Adipocyte (in vitro differentiated cells): ENCODE results near the gene ROR1.

Experiments
- DNase-seq: peaks from one replicate; pipeline ENCODE4 v3.0.0-alpha.2; 2015; ENCODE audit warnings: low read depth
- H3K27me3 ChIP-seq: replicated peaks from 2 replicates; pipeline ENCODE4 v1.7.0; 2013; ENCODE audit warnings: mild to moderate bottlenecking, low read length, moderate library complexity; ENCODE audit not compliant: control insufficient read depth, insufficient read depth
- H3K36me3 ChIP-seq: 2 replicates; pipeline ENCODE4 v1.7.0; 2013; ENCODE audit warnings: low read length, mild to moderate bottlenecking, moderate library complexity; ENCODE audit not compliant: control insufficient read depth, insufficient read depth, severe bottlenecking
- H3K4me1 ChIP-seq: 2 replicates; pipeline ENCODE4 v1.7.0; 2013; ENCODE audit warnings: mild to moderate bottlenecking, low read length, moderate library complexity; ENCODE audit not compliant: control insufficient read depth, insufficient read depth
- H3K4me3 ChIP-seq: 2 replicates; pipeline ENCODE4 v1.7.0; 2013; ENCODE audit warnings: mild to moderate bottlenecking, low read length, moderate library complexity
- H3K9ac ChIP-seq: 2 replicates; pipeline ENCODE4 v1.7.0; 2013; ENCODE audit warnings: mild to moderate bottlenecking, low read length, moderate library complexity
- H3K9me3 ChIP-seq: 2 replicates; pipeline ENCODE4 v1.7.0; 2013; ENCODE audit warnings: mild to moderate bottlenecking, low read length, moderate library complexity; ENCODE audit not compliant: control insufficient read depth

The ROR1 gene

GRCh38 chr1:64077281-64077940, 303.6 kb downstream of the ROR1 start:
- H3K36me3 ChIP-seq = no peaks in the 10 kb centered on the region
- no peak overlapping the region for H3K9ac ChIP-seq
- H3K9me3 ChIP-seq = no peaks in the 10 kb centered on the region
- no peak overlapping the region for H3K4me3 ChIP-seq
- no peak for DNase-seq
- no peaks in the 10 kb centered on the region for H3K27me3 ChIP-seq
- peaks cover 38% of the 10 kb centered on the region for H3K4me1 ChIP-seq

DNA sequence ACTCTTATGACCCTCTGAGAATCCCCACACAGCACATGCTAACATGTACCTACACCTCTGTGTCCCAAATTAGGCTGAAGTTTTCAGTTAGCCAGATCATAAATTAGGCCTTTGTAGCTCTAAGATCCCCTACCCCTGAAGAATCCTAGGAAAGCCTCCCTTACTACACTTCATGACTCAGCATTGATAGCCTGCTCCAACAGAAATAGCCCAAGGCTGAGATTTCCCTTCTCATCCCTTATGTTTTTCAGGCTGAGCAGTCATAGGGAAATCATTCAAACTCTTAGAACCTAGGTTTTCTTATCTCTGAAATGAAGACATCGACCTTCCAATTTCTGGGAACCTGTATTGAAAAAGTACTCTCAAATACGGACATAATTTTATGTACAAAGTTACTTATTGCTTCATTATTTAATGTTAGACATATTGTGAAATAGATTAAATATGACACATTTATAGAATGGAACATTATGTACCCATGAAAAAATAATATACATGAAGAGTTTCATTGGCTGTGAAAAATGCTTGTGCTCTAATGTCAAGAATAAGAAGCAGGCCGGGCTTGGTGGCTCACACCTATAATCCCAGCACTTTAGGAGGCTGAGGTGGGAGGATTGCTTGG, 307.2 kb downstream of the ROR1 start:
- H3K9ac ChIP-seq = no peak overlapping the region
- H3K36me3 ChIP-seq = no peaks in the 10 kb centered on the region
- DNase-seq = peak; percentile 75
- H3K9me3 ChIP-seq = no peaks in the 10 kb centered on the region
- peaks cover 20% of the 10 kb centered on the region for H3K4me1 ChIP-seq
- no peak overlapping the region for H3K4me3 ChIP-seq
- no peaks in the 10 kb centered on the region for H3K27me3 ChIP-seq

DNA sequence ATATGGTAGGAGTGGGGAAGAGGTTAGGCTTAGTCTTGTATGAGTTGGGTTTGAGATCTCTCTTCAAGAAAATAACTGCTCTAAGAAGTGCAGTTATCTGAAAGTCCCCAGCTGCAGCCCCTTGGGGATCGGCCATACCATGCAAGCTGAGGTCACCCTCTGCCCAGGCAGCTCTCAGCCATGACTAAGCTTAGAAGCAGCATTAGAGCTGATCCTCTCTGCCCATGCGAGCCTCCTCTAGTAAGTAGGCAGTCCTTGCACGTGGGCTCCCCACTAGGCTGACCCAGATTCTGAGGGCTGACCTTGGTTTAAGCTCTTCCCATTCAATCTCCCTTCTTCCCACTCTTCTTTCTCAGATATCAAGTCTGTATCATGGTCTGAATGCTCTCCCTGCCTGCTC, 308.6 kb downstream of the ROR1 start:
- Histone ChIP-seq H3K4me1 (peaks cover 24% of the 10 kb centered on the region), H3K9ac (no peak overlapping the region), H3K9me3 (no peaks in the 10 kb centered on the region), H3K36me3 (no peaks in the 10 kb centered on the region), H3K4me3 (no peak overlapping the region), H3K27me3 (no peaks in the 10 kb centered on the region)
- peak; percentile 80 for DNase-seq

DNA sequence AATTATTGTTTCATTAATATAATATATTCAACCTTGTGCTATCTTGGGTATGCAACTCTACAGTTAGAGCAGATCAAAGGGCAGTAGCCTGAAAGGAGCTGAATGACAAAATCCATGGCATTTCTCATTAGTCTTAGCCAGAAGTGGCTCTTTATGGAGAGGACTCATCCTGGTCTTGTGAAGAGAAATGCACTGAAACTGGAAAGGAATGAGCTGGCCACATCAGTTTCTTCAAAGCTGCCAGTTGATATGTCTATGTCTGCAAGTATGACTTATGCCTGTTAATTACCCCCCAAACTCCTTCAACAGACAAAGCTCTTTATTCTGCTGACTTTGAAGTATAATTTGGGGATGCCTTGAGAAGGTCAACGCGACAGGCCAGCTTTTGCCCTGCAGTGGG, 310.6 kb downstream of the ROR1 start:
- Histone ChIP-seq H3K27me3 (no peaks in the 10 kb centered on the region), H3K9ac (no peak overlapping the region), H3K36me3 (no peaks in the 10 kb centered on the region), H3K4me1 (peaks cover 36% of the 10 kb centered on the region), H3K4me3 (no peak overlapping the region), H3K9me3 (no peaks in the 10 kb centered on the region)
- DNase-seq = no peak

GRCh38 chr1:64087768-64088167, 314.0 kb downstream of the ROR1 start:
- Histone ChIP-seq H3K27me3 (no peaks in the 10 kb centered on the region), H3K9ac (peak overlapping the region; percentile 41), H3K9me3 (no peaks in the 10 kb centered on the region), H3K4me1 (peaks cover 26% of the 10 kb centered on the region), H3K36me3 (no peaks in the 10 kb centered on the region), H3K4me3 (no peak overlapping the region)
- peak; percentile 75 for DNase-seq

GRCh38 chr1:64090436-64090835, 316.6 kb downstream of the ROR1 start:
- H3K4me3 ChIP-seq = no peak overlapping the region
- DNase-seq = no peak
- no peaks in the 10 kb centered on the region for H3K36me3 ChIP-seq
- H3K9me3 ChIP-seq = no peaks in the 10 kb centered on the region
- H3K4me1 ChIP-seq = peaks cover 25% of the 10 kb centered on the region
- no peaks in the 10 kb centered on the region for H3K27me3 ChIP-seq
- no peak overlapping the region for H3K9ac ChIP-seq

DNA sequence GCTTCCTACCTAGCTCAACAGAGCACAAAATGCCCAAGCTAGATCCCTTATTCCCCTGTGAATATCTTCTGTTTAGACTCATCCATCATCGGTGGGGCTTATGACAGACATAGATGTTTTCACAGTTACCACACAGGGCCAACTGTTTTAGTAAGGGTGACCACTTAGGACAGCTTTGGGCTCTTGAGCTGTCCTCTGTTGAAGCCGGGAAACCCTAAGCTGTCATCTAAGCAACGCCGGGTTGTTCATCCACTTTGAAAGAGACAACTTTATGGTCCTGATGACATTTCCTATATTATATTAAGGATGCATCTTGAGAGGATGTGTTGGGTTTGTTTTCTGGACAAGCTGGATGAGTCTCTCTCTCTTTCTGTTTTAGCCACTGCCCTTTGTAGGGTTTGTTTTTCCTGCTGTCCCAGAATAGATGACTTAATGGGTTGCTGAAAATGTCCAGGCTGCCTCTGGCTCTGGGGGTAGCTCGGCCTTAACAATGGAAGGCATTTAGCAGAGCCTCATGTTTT, 319.1 kb downstream of the ROR1 start:
- Histone ChIP-seq H3K4me1 (peaks cover 17% of the 10 kb centered on the region), H3K4me3 (no peak overlapping the region), H3K9ac (no peak overlapping the region), H3K36me3 (no peaks in the 10 kb centered on the region), H3K27me3 (no peaks in the 10 kb centered on the region), H3K9me3 (no peaks in the 10 kb centered on the region)
- DNase-seq = no peak

- H3K36me3 ChIP-seq = peaks cover under 1% of the 10 kb centered on the region
- no peaks in the 10 kb centered on the region for H3K9me3 ChIP-seq
- H3K27me3 ChIP-seq = no peaks in the 10 kb centered on the region
- no peak overlapping the region for H3K9ac ChIP-seq
- DNase-seq = peak; percentile 69
- peaks cover 9% of the 10 kb centered on the region for H3K4me1 ChIP-seq
- no peak overlapping the region for H3K4me3 ChIP-seq
These were observed 320.1 kb downstream of the ROR1 start for GRCh38 chr1:64093941-64094340.

DNA sequence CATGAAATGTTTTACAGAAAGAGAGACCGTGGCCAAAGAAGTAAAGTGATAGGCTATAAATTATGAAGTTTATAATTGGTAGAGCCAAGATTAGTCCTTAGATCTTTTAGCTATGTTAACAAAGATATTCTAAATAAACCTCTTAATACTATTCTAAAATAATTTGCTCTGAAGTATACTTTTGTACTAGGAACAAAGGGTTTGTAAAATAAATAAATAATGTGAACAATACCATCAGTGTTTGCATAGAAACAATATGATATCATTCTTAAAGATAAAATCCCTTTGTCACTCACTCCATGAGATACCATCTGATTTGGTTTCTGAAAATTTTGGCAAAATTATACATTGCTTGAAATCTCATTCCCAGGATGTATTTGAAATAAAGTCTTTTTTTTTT, 322.0 kb downstream of the ROR1 start:
- peaks cover 7% of the 10 kb centered on the region for H3K4me1 ChIP-seq
- no peak overlapping the region for H3K9ac ChIP-seq
- DNase-seq = no peak
- H3K27me3 ChIP-seq = no peaks in the 10 kb centered on the region
- H3K36me3 ChIP-seq = peaks cover 3% of the 10 kb centered on the region
- H3K4me3 ChIP-seq = no peak overlapping the region
- H3K9me3 ChIP-seq = no peaks in the 10 kb centered on the region

DNA sequence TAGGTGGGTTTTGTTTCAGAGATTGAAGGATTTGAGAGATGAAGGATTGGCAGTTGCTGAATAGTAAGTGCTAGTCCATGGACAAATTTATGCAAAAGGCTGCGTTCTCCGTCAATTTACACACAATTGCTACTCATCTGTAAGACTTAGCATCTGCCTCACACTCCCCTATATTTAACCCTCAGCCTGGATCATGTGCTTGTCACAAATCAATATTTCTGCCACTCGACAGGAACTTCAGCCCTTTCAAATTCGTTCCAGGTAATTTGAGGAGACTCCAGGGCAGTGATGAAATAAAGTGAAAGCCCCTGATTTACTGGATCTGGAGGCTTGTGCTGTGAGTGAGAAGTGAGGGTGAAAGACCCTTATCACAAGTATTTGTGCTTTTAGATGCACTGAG, 324.0 kb downstream of the ROR1 start:
- Histone ChIP-seq H3K4me1 (peaks cover 4% of the 10 kb centered on the region), H3K4me3 (no peak overlapping the region), H3K9ac (no peak overlapping the region), H3K9me3 (no peaks in the 10 kb centered on the region), H3K36me3 (peaks cover 3% of the 10 kb centered on the region), H3K27me3 (no peaks in the 10 kb centered on the region)
- no peak for DNase-seq

DNA sequence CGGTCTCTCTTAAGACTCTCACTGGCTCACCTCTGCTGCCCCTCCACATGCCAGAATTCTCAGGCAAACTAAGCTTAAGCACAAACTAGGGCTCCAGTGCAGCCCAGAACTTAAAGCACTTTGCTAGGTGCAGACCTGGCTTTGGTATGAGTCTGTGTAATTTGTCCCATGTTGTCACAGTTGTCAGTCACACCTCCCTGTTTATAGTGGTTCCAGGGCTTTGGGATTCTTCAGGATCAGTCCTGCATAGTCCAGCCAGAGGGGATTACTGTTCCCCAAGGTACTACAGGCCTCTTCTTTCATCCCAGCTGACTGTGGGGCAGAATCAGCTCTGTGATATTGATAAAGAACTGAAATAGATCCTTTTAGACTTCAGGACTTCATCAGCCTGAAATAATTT, 324.6 kb downstream of the ROR1 start:
- no peak overlapping the region for H3K4me3 ChIP-seq
- H3K27me3 ChIP-seq = no peaks in the 10 kb centered on the region
- no peak overlapping the region for H3K9ac ChIP-seq
- peaks cover 4% of the 10 kb centered on the region for H3K4me1 ChIP-seq
- no peak for DNase-seq
- peaks cover 3% of the 10 kb centered on the region for H3K36me3 ChIP-seq
- H3K9me3 ChIP-seq = no peaks in the 10 kb centered on the region
